ENCODE measurements around the gene FLAD1.

The FLAD1 gene

DNA sequence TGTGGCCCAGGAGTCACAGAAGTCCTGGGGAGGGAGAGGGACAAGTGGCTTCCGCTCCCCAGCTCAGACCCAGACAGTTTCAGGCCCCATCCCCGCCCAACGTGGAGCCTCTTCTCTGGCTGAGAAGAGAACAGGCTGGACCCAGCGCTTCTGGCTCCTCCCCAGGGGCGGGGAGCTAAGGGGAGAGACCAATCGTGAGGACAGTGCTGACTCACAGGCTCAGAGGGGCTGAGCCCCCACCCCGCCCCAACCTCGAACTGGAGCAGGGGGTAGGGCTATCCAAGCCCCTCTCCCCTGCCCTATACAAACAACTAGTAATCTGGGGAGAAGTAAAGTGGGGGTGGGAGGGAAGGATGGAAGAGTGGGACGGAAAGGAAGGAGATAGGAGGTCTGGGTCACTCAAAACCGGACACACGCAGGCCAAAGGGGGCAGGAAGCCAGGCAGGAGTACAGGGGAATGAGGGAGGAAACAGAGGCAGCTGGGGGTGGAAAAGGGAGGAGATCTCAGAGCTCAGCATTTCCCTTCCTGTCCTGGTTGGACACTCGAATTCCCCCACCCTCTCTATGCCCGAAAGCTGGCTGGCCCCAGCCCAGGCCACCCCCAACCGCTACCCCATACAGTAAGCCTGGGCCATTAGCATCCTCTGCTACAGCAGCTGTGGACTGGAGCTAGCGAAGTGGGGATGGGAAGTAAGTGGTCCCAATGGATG, 12.4 kb upstream of the FLAD1 start, which contains the start of gene SHC1:
Gene SHC1 (minus strand): TSS at position 117 of the 710 bp plus-strand sequence. CDS start 221 bp downstream, outside the sequence.
- H3K27ac ChIP-seq: peak within 1 kb of the TSS; percentile 98
- TF ChIP-seq, protein P1, sequence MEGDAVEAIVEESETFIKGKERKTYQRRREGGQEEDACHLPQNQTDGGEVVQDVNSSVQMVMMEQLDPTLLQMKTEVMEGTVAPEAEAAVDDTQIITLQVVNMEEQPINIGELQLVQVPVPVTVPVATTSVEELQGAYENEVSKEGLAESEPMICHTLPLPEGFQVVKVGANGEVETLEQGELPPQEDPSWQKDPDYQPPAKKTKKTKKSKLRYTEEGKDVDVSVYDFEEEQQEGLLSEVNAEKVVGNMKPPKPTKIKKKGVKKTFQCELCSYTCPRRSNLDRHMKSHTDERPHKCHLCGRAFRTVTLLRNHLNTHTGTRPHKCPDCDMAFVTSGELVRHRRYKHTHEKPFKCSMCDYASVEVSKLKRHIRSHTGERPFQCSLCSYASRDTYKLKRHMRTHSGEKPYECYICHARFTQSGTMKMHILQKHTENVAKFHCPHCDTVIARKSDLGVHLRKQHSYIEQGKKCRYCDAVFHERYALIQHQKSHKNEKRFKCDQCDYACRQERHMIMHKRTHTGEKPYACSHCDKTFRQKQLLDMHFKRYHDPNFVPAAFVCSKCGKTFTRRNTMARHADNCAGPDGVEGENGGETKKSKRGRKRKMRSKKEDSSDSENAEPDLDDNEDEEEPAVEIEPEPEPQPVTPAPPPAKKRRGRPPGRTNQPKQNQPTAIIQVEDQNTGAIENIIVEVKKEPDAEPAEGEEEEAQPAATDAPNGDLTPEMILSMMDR (IDR thresholded peaks at IDR 0.05): no peak
- DNase-seq (ENCODE audit: low spot score): peak; percentile 98
- H3K4me3 ChIP-seq: peak within 1 kb of the TSS; percentile 78

DNA sequence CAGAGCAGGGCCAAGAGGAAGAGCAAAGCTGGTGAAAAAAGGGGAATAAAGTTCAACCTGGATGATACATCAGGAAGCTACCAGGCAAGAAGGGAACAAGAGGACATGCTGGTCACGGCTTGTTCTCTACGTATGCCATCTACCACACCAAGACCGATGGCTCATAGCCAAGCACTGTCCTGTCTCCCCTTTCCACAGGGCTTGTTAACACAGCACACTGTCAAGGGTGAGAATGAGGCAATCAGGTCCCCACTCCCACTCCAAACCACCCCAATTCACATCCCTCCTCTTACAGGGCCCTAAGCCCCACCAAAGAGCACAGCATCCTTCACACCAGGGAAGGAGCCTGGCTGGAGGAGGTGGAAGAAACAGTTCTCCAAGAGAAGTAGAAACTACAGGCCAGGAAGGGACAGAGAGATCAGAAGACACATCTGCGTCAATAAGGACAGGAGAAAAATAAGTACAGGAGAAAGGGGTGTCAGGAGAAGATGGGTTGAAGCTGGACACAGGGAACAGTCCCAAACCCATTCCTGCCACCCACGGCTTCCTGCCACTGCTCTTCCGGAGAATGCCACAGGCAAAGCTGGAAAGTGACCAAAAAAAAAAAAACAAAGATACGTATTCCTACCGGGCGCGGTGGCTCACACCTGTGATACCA, 11.7 kb upstream of the FLAD1 start:
- TF ChIP-seq, protein P1 (IDR thresholded peaks at IDR 0.05): no peak
- Histone ChIP-seq H3K4me3 (peak overlapping the region; percentile 78), H3K27ac (peak overlapping the region; percentile 98)
- no peak for DNase-seq (ENCODE audit: low spot score)

DNA sequence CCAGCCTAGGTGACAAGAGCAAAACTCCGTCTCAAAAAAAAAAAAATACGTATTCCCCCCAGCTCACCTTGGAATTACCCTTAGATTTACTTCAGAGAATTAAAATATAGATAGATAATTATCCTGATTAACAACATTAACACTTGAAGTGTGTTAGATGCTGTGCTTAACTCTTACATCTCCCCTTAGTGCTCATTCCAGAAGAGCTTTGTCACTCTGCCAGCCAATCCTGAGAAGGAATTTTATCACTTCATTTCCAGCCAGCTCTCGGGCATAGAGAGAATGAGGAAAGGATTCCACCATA, 11.0 kb upstream of the FLAD1 start:
- TF ChIP-seq, protein P1 (IDR thresholded peaks at IDR 0.05): no peak
- DNase-seq (ENCODE audit: low spot score): no peak
- H3K27ac ChIP-seq: peak overlapping the region; percentile 98
- peak overlapping the region; percentile 78 for H3K4me3 ChIP-seq

DNA sequence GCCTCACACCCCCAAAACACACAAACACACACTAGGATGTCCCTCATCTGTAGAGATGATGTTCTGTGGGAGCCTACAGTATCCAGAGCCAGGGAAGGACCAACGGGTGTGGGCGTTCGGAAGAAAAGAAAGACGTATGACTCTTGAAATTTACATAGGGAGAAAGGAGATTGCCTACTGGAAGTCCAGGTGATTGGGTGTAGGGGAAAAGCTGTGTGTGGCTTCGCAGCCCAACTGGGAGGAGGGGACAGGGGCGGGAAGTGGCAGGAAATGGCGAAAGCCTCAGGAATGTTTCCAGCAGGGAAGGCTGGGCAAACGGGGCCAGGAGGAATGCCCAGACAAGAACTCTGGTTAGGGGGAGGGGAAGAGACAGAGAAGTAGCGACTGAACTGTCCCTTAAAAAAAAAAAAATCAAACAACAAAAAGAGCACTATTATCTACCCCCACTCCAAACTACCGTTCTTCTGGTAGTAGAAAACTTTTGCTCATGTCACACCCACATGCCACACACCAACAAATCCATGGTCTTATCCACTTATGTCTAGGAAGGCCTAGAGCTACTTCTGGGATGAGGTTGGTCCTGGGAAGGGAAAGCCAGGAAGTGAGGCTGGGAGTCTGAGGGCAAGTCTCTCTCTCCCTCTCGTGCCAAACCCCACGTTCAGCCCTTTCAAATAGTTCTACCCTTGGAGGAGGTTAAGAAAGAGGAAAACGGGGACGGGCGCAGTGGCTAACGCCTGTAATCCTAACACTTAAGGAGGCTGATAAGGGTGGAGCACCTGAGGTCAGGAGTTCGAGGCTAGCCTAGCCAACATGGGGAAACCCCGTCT, 10.4 kb upstream of the FLAD1 start:
- Histone ChIP-seq H3K4me3 (peak overlapping the region; percentile 78), H3K27ac (peak overlapping the region; percentile 98)
- TF ChIP-seq, protein P1 (IDR thresholded peaks at IDR 0.05): no peak
- DNase-seq (ENCODE audit: low spot score): peak; percentile 94

DNA sequence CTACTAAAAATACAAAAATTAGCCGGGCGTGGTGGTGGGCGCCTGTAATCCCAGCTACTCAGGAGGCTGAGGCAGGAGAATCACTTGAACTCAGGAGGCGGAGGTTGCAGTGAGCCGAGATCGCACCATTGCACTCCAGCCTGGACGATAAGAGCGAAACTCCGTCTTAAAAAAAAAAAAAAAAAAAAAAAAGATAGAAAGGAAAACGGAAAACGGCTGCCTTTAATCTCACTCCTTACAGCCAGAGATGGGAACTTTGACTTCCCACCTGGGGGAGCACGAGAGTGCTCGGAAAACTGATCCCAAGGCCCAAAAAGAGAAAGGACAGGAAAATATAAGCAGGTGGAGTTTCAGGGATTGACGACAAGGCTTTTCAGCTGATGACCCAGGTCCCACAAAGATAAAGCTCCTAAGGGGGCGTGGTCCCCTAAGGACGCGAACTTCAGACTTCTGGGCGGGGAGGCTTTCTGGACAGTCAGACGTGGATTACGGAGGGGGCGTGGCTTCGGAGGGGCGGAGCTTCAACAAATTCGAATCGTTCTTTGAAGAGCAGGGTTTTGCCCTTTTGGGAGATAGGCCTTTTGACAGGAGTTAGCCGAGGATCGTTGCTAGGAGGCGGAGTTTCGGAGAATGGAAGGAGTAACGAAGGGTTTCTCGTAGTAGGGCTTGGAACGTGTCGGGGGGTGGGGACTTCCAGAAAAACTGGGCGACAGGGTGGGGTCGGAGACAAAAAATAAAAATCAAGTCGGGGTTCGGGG, 9.6 kb upstream of the FLAD1 start:
- DNase-seq (ENCODE audit: low spot score): peak; percentile 99
- TF ChIP-seq, protein P1 (IDR thresholded peaks at IDR 0.05): no peak
- H3K4me3 ChIP-seq: peak overlapping the region; percentile 78
- H3K27ac ChIP-seq: peak overlapping the region; percentile 98

GRCh38 chr1:154974102-154974807, 8.9 kb upstream of the FLAD1 start, which contains the start of gene CKS1B:
Gene CKS1B, plus strand, starts transcription at chr1:154974681. Its CDS starts 65 bp downstream, at chr1:154974746.
- peak within 1 kb of the TSS; percentile 78 for H3K4me3 ChIP-seq
- H3K27ac ChIP-seq: peak within 1 kb of the TSS; percentile 98
- DNase-seq (ENCODE audit: low spot score): peak; percentile 99
- TF ChIP-seq, protein P1 (IDR thresholded peaks at IDR 0.05): no peak
